ENCODE measurements around the gene DERA.

DERA gene

DNA sequence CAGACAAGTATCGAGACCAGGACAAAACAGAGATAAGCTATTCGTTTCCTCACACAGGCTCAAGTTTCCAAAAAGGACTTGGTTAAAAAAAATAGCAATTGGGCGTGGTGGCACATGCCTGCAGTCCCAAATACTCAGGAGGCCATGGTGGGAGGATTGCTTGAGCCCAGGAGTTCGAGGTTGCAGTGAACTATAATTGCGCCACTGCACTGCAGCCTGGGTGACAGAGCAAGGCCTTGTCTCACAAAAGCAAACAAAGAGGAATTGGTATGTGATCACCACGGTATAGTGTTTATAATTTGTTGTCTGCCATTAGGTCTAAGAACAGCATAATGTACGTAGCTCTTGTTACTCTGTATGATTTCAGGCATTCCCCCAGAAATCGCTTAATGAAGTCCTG, 175.3 kb downstream of the DERA start:
- no peak for DNase-seq

DNA sequence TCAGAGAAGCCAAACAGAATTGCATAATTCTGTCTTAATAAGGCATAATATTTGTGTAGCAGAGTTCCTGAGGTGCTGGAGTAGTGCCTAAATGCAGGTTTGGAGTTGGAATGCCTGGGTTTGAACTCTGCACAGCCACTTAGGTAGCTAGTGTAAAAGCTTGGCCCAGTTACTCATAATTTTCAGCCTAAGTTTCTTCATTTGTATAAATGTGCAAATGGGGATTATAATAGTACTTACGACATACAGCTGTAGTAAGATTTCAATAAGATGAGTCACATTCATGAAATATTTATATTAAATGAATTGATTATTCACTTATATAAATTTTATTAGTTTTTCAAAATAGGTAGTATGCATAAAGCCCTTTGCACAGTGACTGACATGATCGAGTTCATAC, 175.8 kb downstream of the DERA start:
- DNase-seq, result no peak
